HG02938 (cell line): ENCODE measurements around the gene TTYH1.
"Not testable (repeated sequence)": the region's sequence is repeated elsewhere in the genome, so short reads cannot be mapped to it uniquely, and the experiment has no call there.

Experiments
- ATAC-seq: cut with Tn5 transposase; IDR thresholded peaks from one replicate; pipeline ENCODE4 v1.9.1; 2021; ENCODE audit warnings: mild to moderate bottlenecking, moderate library complexity; ENCODE audit not compliant: unreplicated experiment

The TTYH1 gene

DNA sequence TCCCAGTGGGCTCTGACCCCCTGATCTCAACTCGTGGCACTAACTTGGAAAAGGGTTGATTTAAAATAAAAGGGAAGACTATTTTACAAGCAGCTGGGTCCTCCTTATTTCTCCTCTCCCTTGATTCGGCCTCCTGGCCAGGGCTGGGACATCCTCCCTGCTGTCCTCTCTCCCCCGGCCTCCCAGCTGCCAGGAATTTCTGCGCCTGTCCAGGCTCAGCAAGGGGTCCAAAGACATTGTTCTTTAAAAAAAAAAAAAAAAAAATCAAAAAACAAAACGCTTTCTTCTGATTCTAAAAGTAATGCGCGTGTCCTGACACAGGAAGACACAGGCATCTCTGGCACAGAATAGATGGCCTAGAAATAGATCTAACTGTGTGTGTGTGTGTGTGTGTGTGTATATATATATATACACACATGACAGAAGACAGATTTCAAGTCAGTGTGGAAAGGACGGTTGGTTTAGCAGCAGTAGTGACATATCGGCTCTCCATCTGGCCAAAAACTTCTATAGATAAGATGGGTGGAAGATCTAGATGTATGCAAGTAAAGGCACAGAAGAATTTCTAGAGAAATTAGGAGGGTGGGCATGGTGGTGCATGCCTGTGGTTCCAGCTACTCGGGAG is 21.5 kb downstream of the TTYH1 start:
- no peak for ATAC-seq

DNA sequence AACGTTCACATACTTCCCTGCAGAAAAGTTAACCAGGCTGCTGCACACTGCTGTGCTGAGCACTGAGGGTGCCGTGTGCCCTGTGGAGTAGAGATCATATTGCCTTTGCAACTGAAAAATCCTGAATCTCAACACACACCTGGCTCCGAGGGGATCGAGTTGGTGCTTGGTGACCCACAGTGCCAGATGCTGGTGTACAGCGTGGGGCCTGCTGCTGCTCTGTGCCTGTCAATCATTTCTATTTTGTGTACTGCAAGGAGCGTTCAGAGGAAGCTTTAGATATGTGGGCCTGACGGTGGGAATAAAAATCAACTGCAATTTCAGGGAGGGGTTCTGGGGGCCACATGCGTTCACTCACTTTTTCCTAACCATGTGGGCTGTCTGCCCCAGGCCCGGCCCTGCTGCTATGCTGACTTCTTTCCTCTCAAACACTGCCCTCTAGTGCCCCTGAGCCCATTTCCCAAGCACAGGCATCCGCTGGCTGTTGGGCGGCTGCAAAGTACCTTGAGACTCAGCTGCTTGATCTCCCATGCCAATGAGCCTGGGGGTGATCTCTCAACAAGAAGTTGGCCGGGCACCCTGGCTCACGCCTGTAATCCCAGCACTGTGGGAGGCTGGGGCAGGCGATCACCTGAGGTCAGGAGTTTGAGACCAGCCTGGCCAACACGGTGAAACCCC is 24.0 kb downstream of the TTYH1 start:
- no peak for ATAC-seq

DNA sequence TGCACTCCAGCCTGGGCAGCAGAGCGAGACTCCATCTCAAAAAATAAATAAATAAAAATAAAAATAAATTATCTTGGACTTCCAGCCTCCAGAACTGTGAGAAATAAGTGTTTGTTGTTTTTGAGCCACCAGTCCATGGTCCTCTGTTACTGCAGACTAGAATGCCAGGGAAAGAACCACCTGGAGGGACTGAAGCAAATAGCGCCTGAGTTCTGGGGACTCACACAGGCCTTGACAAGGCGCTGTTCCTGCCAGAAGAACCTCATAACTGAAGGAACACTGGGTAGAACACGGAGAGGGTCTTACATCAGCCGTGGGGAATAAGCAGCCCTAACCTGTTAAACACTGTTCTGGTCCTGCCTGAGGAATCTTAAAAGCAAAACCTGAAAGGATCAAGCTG is 25.4 kb downstream of the TTYH1 start:
- no peak for ATAC-seq

DNA sequence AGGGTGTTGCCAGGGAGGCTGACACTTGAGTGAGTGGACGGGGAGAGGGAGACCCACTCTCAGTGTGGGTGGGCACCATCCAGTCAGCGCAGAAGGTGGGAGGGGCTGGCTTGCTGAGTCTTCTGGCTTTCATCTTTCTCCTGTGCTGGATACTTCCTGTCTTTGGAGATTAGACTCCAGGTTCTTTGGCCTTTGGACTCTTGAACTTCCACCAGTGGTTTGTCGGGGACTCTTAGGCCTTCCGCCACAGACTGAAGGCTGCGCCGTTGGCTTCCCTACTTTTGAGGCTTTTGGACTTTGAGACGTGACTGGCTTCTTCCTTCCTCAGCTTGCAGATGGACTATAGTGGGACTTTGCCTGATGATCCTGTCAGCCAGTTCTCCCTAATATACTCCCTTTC is 29.5 kb downstream of the TTYH1 start:
- ATAC-seq, result no peak

DNA sequence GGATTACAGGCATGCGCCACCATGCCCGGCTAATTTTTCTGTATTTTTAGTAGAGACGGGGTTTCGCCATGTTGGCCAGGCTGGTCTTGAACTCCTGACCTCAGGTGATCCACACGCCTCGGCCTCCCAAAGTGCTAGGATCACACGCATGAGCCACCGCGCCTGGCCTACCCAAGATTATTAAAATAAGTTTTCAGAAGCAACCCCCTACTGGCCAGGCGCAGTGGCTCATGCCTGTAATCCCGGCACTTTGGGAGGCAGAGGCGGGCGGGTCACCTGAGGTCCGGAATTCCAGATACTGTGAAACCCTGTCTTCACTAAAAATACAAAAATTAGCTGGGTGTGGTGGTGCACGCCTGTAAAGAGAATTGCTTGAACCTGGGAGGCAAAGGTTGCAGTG is 31.1 kb downstream of the TTYH1 start:
- not testable (repeated sequence) for ATAC-seq

DNA sequence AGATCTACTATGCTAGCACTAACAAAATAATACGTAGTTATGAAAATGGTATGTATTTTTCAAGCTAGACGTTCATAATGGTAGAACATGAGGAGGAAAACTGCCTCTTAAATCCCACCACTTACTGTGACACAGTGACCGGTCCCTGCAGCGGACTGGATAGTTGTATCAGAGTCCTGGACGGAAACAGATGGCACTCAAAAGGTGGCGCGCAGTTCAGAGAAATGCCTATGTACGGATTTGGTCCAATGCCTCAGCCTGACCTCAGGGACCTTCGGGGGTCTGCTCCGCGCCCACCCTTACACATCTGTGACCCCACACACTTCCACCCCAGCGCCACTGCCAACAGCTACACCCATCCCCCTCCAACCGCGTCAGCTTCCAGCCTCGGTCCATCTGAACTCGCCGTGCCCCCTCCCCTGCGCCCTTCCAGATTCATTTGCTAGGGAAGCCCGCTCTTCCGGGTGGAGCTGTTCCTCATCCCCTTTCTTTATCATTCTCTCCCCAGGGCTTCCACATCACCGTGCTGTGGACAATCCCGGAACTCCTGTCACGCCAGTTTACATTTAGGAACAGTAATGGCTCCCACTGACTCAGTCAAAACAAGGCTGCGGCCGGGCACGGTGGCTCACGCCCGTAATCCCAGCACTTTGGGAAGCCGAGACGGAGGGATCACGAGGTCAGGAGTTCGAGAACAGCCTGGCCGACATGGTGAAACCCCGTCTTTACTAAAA is 32.9 kb downstream of the TTYH1 start:
- ATAC-seq, result no peak

DNA sequence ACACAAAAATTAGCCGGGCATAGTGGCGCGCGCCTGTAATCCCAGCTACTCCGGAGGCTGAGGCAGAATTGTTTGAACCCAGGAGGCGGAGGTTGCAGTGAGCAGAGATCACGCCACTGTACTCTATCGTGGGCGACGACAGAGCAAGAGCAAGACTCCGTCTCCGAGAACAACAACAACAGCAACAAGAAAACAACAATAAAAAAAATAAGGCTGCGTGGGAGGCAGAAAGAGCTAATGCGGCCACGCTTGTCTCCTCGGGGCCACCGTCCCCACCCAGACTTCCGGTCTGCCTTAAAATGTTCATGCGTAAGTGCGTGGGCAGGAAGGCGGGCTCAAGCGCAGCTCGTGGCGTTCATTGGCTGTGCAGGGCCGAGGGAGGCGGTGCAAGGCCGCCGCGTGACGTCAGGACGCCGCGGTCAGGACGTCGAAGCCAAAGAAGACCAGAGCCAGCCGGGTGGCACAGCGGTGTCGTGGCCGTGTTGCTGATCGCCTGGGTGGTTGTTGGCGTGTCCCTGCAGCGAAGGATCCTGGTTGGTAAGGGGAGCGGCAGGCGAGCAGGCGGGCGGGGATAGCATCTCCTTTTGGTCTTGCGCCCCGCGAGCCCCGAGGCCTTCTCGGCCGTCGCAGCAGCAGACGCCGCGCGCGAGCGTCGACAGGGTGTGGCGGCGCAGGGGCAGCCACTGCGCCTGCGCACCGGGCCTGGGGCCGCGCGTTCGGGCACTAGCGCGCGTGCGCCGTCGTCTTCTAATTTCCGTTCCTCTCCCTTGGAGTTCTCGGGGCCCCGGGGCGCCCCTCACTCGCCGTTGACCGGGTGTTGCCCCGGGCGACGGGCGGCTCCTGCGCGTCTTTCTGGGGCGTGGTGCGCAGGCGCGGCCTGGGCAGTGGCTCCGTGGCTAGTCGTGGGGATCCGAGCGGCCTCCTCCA is 33.8 kb downstream of the TTYH1 start, which contains the start of gene LENG8:
TSS of gene LENG8 (plus strand) at position 426 of the 927 bp plus-strand sequence. CDS start 2,146 bp downstream, outside the sequence.
- peak; percentile 85 for ATAC-seq

DNA sequence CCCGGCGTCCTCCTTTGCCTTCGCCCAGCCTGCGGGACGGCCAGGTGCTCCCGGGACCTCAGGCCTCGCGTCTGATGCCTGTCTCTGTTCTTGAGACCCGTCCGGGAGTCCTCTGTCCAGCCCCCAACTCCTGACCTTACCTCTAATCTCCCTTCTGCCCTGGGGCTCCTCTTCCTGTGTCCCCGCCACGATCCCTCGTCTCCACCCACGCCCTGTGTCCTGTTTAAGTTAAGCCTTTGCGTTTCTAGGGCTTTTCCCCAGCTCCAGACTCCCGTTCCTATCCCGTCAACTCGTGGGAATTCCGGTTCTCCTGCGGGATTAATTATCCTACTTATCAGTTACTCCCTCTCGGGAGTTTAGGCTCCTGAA is 34.4 kb downstream of the TTYH1 start:
- no peak for ATAC-seq

DNA sequence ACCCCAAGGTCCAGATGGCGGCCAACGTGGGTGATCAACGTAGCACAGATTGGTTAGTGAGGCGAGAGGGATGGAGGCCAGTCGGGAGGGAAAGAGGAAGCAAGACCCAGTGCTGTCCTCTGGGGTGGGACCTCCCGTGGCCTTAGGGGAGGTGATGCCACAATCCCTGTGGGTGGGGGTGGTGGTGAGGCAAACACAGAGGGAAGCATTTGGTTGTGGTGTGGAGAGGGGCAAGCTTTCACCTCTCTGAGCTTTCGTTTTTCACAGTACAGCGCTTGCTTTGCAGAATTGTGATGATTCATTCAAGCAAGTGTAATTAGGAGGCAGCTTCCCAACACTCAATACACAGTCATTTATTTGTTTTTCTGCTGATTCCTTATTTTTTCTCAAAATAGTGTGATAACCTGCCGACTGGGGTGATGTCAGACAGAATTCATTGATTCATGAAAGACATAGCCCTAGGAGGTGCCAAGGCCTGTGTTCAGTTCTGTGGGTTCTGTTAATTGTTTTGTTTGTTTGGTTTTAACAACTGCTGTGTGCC is 36.1 kb downstream of the TTYH1 start:
- no peak for ATAC-seq

DNA sequence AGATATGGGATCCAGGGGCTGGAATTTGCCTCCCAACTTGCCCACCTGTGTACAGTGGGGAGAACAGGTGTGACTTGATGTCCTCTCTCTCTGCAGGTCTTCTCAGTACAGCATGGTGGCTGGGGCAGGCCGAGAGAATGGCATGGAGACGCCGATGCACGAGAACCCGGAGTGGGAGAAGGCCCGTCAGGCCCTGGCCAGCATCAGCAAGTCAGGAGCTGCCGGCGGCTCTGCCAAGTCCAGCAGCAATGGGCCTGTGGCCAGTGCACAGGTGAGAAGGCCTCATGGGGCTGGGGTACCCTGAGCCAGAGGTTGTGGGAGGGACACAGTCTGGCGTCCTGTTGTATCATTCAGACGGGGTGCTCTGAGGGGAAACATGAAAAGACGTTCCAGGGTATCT is 36.7 kb downstream of the TTYH1 start:
- no peak for ATAC-seq

DNA sequence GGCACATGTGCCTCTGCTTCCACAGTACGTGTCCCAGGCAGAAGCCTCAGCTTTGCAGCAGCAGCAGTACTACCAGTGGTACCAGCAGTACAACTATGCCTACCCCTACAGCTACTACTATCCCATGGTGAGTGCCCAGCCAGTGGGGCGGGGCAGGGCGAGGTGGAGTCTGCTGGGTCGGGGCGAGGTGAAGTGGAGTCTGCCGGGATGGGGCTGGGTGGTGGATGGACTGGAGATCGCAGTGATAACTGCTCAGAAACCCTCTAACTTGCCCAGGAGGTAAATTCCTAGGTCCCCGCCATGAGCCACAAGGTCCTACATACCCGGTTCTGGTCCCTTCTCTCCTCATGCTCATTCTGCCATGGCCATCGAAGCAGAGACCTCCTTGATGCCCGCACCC is 37.4 kb downstream of the TTYH1 start:
- no peak for ATAC-seq

DNA sequence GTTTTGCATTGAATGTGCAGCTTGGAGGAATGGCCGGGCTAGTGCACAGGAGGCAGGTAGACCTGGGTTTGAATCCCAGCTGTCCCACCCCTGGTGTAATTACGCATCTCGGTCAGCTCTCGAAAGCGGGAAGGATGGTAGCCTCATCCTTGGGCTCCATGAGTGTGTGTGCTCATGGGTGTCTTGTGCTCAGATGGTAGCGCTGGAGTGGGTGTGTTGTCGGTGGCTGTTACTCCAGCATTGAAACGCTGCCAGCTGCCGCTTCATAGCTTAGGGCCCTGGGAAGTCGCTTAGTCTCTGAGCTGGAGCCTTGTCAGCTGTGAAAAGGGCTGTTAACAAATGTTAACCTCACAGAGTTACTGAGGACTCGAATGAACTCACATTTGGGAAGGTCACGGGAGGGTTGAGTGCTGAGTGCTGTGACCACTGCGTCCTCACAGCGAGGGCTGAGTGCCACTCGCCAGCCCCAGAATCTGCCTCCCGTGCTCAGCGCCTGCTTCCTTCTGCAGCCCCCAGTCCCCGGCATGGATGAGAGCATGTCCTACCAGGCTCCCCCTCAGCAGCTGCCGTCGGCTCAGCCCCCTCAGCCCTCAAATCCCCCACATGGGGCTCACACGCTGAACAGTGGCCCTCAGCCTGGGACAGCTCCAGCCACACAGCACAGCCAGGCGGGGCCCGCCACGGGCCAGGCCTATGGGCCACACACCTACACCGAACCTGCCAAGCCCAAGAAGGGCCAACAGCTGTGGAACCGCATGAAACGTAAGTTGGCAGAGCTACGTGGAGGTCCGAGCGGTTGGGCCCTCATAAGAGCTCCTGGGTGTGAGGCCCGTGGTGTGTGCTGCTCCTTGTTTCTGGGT is 38.9 kb downstream of the TTYH1 start:
- no peak for ATAC-seq

DNA sequence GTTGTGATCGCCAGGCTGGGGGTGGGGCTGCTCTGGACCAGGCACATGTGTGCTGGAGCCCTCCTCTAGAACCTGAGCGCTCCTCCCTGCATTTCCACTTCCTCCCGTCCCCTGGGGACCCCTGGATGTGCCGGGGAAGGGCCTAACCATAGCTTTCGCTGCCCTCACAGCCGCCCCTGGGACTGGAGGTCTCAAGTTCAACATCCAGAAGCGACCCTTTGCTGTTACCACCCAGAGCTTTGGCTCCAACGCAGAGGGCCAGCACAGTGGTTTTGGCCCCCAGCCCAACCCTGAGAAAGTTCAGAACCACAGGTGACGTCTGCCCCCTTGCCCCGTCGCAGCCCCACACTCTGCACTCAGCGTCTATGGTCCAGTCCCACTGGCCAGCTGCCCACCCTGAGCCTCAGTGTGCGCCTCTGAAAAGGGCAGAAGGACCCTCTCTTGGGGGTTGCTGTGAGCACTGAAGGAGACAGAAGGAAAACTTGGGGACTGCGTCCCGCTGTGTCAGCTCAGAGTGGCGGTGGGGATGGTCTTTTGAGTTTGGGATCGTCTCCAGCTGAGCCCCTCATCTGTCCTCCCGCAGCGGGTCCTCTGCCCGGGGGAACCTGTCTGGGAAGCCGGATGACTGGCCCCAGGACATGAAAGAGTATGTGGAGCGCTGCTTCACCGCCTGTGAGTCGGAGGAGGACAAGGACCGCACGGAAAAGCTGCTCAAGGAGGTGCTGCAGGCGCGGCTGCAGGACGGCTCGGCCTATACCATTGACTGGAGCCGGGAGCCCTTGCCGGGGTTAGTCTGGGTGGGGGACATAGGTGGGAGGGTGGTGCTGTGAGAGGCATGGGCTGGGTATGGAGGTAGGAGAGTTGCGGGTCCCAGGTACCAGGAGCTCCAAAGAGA is 39.8 kb downstream of the TTYH1 start:
- ATAC-seq, result no peak

DNA sequence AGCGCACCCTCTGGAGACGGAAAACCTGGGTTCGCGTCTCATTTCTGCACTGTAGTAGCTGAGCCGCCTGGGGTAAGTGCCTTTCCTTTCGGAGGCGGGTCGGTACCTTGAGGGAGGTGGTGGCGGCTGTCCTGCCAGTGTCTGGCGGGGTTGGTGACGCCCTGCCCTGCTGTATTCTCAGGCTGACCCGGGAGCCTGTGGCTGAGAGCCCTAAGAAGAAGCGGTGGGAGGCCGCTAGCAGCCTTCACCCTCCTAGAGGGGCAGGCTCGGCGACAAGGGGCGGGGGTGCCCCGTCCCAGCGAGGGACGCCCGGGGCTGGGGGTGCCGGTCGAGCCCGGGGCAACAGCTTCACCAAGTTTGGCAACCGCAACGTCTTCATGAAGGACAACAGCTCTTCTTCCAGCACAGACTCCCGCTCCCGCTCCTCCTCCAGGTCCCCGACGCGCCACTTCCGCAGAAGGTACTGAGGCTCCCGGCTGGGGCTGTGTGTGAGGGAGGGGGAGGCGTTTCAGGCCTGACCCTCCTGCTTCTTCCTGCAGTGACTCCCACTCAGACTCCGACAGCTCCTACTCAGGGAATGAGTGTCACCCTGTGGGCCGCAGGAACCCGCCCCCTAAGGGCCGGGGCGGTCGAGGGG is 40.6 kb downstream of the TTYH1 start:
- no peak for ATAC-seq

DNA sequence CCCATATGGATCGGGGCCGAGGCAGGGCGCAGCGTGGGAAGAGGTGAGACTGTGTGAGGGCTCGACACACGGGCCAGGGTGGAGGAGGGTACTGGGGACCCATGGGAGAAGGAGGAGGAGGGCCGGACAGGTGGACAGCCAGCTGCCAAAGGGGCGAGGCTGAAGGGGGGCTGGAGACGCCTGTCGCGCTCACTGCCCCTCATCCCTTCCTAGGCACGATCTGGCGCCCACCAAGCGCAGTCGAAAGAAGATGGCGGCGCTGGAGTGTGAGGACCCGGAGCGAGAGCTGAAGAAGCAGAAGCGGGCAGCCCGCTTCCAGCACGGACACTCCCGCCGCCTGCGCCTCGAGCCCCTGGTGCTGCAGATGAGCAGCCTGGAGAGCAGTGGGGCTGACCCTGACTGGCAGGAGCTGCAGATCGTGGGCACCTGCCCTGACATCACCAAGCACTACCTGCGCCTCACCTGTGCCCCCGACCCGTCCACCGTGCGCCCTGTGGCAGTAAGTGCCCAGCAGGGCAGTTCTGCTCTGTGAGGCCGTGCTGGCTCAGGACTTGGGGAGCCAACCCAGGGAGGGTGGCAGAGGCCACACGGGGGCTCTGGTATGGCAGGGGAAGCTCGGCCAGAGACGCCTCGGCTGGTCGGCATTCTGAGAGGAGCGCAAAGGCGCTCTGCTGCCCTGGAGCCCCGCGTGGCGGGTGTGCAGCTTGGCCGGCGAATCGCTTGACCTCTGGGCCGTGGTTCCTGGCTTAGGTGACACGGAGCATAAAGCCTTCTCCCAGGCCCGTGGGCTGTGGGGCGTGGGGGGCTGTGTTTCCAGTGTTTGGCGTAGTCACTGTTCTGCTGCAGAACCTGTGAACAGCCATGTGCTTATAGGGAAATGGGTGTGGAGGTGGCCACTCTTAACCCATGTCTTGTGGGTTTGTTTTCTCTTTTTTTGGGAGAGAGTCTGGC is 41.4 kb downstream of the TTYH1 start:
- ATAC-seq, result no peak

DNA sequence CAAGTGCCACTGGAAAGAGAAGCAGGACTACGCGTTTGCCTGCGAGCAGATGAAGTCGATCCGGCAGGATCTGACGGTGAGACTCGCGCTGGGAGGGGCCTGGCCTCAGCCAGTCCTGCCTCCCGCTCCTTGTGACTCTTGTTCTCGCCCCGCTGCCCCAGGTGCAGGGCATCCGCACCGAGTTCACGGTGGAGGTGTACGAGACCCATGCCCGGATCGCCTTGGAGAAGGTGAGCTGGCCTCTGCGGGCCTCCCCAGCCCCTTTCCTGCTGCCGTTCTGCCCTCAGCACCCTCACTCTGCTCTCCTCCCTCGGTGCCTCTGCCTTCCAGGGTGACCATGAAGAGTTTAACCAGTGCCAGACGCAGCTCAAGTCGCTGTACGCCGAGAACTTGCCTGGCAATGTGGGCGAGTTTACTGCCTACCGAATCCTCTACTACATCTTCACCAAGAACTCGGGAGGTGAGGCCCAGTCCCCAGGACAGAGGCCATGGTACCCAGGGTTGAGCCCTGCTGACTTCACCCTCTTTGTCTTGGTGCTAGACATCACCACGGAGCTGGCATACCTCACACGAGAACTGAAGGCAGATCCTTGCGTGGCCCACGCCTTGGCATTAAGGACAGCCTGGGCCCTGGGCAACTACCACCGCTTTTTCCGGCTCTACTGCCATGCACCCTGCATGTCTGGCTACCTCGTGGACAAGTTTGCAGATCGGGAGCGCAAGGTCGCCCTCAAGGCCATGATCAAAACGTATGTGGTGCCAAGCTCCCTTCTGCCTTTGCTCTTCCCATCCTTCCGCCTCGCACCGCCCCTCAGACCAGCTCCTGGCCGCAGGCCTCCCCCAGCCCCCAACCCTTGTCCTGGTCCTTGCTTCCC is 42.7 kb downstream of the TTYH1 start:
- ATAC-seq, result no peak
